Measurements from ENCODE around the gene SLC25A13.
A peak's percentile ranks its signal among the peaks of the same experiment; 100 is the strongest.

The SLC25A13 gene

GRCh38 chr7:96144260-96144526 is 177.7 kb downstream of the SLC25A13 start:
- Histone ChIP-seq H4K12ac (ENCODE audit: low read depth, low read length) (no peak overlapping the region), H3K27me3 (ENCODE audit: insufficient read depth, low read length) (no peaks in the 10 kb centered on the region), H3K14ac (ENCODE audit: low read length) (no peak overlapping the region), H3K9ac (ENCODE audit: low read length) (no peak overlapping the region), H3K18ac (ENCODE audit: low read length) (no peak overlapping the region), H3K4me2 (ENCODE audit: low read length) (no peak overlapping the region), H2BK5ac (ENCODE audit: low read depth, low read length, poor library complexity) (peak overlapping the region; percentile 44), H3K79me1 (ENCODE audit: low read length) (peaks cover 2% of the 10 kb centered on the region), H3K23ac (ENCODE audit: low read length) (no peak overlapping the region), H2BK120ac (ENCODE audit: insufficient read depth, low read length, poor library complexity) (no peak overlapping the region), H3K9me3 (ENCODE audit: insufficient read depth, low read depth, low read length) (no peaks in the 10 kb centered on the region), H3K4me3 (ENCODE audit: low read depth, low read length) (no peak overlapping the region), H4K8ac (ENCODE audit: low read depth, low read length) (no peak overlapping the region), H2AFZ (ENCODE audit: insufficient read depth, low read length, poor library complexity) (no peak overlapping the region), H4K91ac (ENCODE audit: low read depth, low read length) (no peak overlapping the region), H2BK12ac (ENCODE audit: low read length) (no peak overlapping the region), H3K4ac (ENCODE audit: low read depth, low read length) (no peak overlapping the region), H3K79me2 (ENCODE audit: control insufficient read depth, insufficient read depth, low read length, poor library complexity) (no peaks in the 10 kb centered on the region), H3K36me3 (ENCODE audit: control insufficient read depth in 1 of 2, insufficient read depth in 2 of 2, low read length in 2 of 2) (peaks cover 0 to 4% of the 10 kb centered on the region in 2 experiments), H3K4me1 (ENCODE audit: control insufficient read depth in 1 of 2, insufficient read depth in 2 of 2, low read length in 2 of 2) (no peaks in the 10 kb centered on the region), H2AK5ac (ENCODE audit: low read length) (no peak overlapping the region), H3K27ac (ENCODE audit: low read depth, low read length) (peak overlapping the region; percentile 61)
- no peak for DNase-seq
- no CpG with 5 or more reads among the region's 1 CpG for WGBS (ENCODE audit: extremely low coverage, insufficient coverage, insufficient read length)

DNA sequence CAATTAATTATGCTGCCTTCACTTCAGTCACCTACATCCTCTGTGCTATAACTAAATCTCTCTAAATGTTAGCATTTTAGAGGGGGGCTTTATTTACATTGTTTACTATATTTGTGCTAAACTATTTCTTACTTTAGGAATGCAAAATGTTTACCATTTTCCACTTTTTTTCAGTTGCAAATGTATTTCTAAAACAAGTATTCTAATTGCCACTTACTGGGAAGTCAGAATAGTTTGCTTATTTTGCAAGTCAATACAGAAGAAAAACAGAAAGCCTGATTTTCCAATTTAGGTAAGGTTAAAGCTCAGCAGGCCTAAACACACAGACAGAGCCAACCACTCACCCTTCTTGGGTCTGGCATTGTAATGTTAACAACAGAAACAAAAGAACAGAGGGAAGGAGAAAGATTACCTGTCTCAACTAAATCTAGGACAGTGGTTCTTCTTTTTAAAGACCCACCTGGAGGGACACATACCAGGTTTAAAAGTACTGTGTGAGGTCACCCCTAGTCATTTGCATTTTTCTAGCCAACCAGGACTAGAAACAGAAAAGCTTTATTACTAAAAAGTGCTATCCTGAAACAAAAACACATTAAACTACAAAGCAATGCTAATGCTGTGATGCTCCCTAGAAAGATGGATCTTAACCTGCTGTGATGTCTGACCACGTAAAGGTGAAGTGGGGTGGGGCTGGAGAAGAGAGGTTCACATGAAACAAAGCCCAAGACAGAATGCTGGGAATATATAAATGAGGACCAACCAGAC is 178.2 kb downstream of the SLC25A13 start:
- no peak overlapping the region for H2AFZ ChIP-seq (ENCODE audit: insufficient read depth, low read length, poor library complexity)
- H2BK120ac ChIP-seq (ENCODE audit: insufficient read depth, low read length, poor library complexity), result no peak overlapping the region
- no peak overlapping the region for H3K14ac ChIP-seq (ENCODE audit: low read length)
- H3K27ac ChIP-seq (ENCODE audit: low read depth, low read length), result peak overlapping the region; percentile 61
- no peak overlapping the region for H3K4me3 ChIP-seq (ENCODE audit: low read depth, low read length)
- H3K4me1 ChIP-seq (ENCODE audit: control insufficient read depth in 1 of 2, insufficient read depth in 2 of 2, low read length in 2 of 2), result no peaks in the 10 kb centered on the region
- H3K79me2 ChIP-seq (ENCODE audit: control insufficient read depth, insufficient read depth, low read length, poor library complexity), result no peaks in the 10 kb centered on the region
- no CpG with 5 or more reads among the region's 1 CpG for whole genome bisulfite sequencing (ENCODE audit: extremely low coverage, insufficient coverage, insufficient read length)
- peak overlapping the region; percentile 44 for H2BK5ac ChIP-seq (ENCODE audit: low read depth, low read length, poor library complexity)
- H3K9ac ChIP-seq (ENCODE audit: low read length), result no peak overlapping the region
- H4K8ac ChIP-seq (ENCODE audit: low read depth, low read length), result no peak overlapping the region
- no peak overlapping the region for H2BK12ac ChIP-seq (ENCODE audit: low read length)
- H3K23ac ChIP-seq (ENCODE audit: low read length), result no peak overlapping the region
- no peak overlapping the region for H3K18ac ChIP-seq (ENCODE audit: low read length)
- no peak overlapping the region for H4K12ac ChIP-seq (ENCODE audit: low read depth, low read length)
- peaks cover 0 to 4% of the 10 kb centered on the region in 2 experiments for H3K36me3 ChIP-seq (ENCODE audit: control insufficient read depth in 1 of 2, insufficient read depth in 2 of 2, low read length in 2 of 2)
- H3K79me1 ChIP-seq (ENCODE audit: low read length), result peaks cover 2% of the 10 kb centered on the region
- H3K27me3 ChIP-seq (ENCODE audit: insufficient read depth, low read length), result no peaks in the 10 kb centered on the region
- no peaks in the 10 kb centered on the region for H3K9me3 ChIP-seq (ENCODE audit: insufficient read depth, low read depth, low read length)
- H4K91ac ChIP-seq (ENCODE audit: low read depth, low read length), result no peak overlapping the region
- H3K4ac ChIP-seq (ENCODE audit: low read depth, low read length), result no peak overlapping the region
- no peak for DNase-seq
- H2AK5ac ChIP-seq (ENCODE audit: low read length), result no peak overlapping the region
- H3K4me2 ChIP-seq (ENCODE audit: low read length), result no peak overlapping the region

- no peak overlapping the region for H3K14ac ChIP-seq (ENCODE audit: low read length)
- H3K4me1 ChIP-seq (ENCODE audit: control insufficient read depth in 1 of 2, insufficient read depth in 2 of 2, low read length in 2 of 2), result peaks cover 3 to 7% of the 10 kb centered on the region in 2 experiments
- WGBS (ENCODE audit: extremely low coverage, insufficient coverage, insufficient read length), result no CpG with 5 or more reads among the region's 5 CpGs
- peak overlapping the region; percentile 72 for H2BK5ac ChIP-seq (ENCODE audit: low read depth, low read length, poor library complexity)
- no peaks in the 10 kb centered on the region for H3K27me3 ChIP-seq (ENCODE audit: insufficient read depth, low read length)
- H4K8ac ChIP-seq (ENCODE audit: low read depth, low read length), result no peak overlapping the region
- peak overlapping the region; percentile 88 for H4K91ac ChIP-seq (ENCODE audit: low read depth, low read length)
- no peak overlapping the region for H3K18ac ChIP-seq (ENCODE audit: low read length)
- H3K4me2 ChIP-seq (ENCODE audit: low read length), result no peak overlapping the region
- no peak for DNase-seq
- no peak overlapping the region for H3K23ac ChIP-seq (ENCODE audit: low read length)
- H3K4ac ChIP-seq (ENCODE audit: low read depth, low read length), result no peak overlapping the region
- no peaks in the 10 kb centered on the region for H3K79me2 ChIP-seq (ENCODE audit: control insufficient read depth, insufficient read depth, low read length, poor library complexity)
- H3K9ac ChIP-seq (ENCODE audit: low read length), result no peak overlapping the region
- H3K4me3 ChIP-seq (ENCODE audit: low read depth, low read length), result no peak overlapping the region
- no peak overlapping the region for H2AK5ac ChIP-seq (ENCODE audit: low read length)
- no peak overlapping the region for H2BK120ac ChIP-seq (ENCODE audit: insufficient read depth, low read length, poor library complexity)
- H4K12ac ChIP-seq (ENCODE audit: low read depth, low read length), result no peak overlapping the region
- no peaks in the 10 kb centered on the region for H3K9me3 ChIP-seq (ENCODE audit: insufficient read depth, low read depth, low read length)
- no peak overlapping the region for H2AFZ ChIP-seq (ENCODE audit: insufficient read depth, low read length, poor library complexity)
- H3K27ac ChIP-seq (ENCODE audit: low read depth, low read length), result peak overlapping the region; percentile 55
- peak overlapping the region; percentile 66 for H2BK12ac ChIP-seq (ENCODE audit: low read length)
- H3K36me3 ChIP-seq (ENCODE audit: control insufficient read depth in 1 of 2, insufficient read depth in 2 of 2, low read length in 2 of 2), result peaks cover 0 to 2% of the 10 kb centered on the region in 2 experiments
- peaks cover 2% of the 10 kb centered on the region for H3K79me1 ChIP-seq (ENCODE audit: low read length)
Observed at GRCh38 chr7:96136600-96137239, 185.2 kb downstream of the SLC25A13 start.

- Histone ChIP-seq H4K12ac (ENCODE audit: low read depth, low read length) (no peak overlapping the region), H2BK5ac (ENCODE audit: low read depth, low read length, poor library complexity) (no peak overlapping the region), H3K14ac (ENCODE audit: low read length) (no peak overlapping the region), H3K9ac (ENCODE audit: low read length) (no peak overlapping the region), H3K27ac (ENCODE audit: low read depth, low read length) (no peak overlapping the region), H3K4me2 (ENCODE audit: low read length) (no peak overlapping the region), H3K79me1 (ENCODE audit: low read length) (peaks cover 2% of the 10 kb centered on the region), H3K4ac (ENCODE audit: low read depth, low read length) (no peak overlapping the region), H3K79me2 (ENCODE audit: control insufficient read depth, insufficient read depth, low read length, poor library complexity) (no peaks in the 10 kb centered on the region), H3K36me3 (ENCODE audit: control insufficient read depth in 1 of 2, insufficient read depth in 2 of 2, low read length in 2 of 2) (peaks cover 2% of the 10 kb centered on the region in 2 experiments), H2AK5ac (ENCODE audit: low read length) (no peak overlapping the region), H3K27me3 (ENCODE audit: insufficient read depth, low read length) (no peaks in the 10 kb centered on the region), H4K8ac (ENCODE audit: low read depth, low read length) (no peak overlapping the region), H4K91ac (ENCODE audit: low read depth, low read length) (no peak overlapping the region), H3K4me1 (ENCODE audit: control insufficient read depth in 1 of 2, insufficient read depth in 2 of 2, low read length in 2 of 2) (peaks cover 5 to 7% of the 10 kb centered on the region in 2 experiments), H3K4me3 (ENCODE audit: low read depth, low read length) (no peak overlapping the region), H3K23ac (ENCODE audit: low read length) (no peak overlapping the region), H3K18ac (ENCODE audit: low read length) (no peak overlapping the region), H2AFZ (ENCODE audit: insufficient read depth, low read length, poor library complexity) (no peak overlapping the region), H3K9me3 (ENCODE audit: insufficient read depth, low read depth, low read length) (no peaks in the 10 kb centered on the region), H2BK120ac (ENCODE audit: insufficient read depth, low read length, poor library complexity) (no peak overlapping the region), H2BK12ac (ENCODE audit: low read length) (no peak overlapping the region)
- peak; percentile 41 to 80 for DNase-seq
- WGBS (ENCODE audit: extremely low coverage, insufficient coverage, insufficient read length), result no CpG with 5 or more reads among the region's 2 CpGs
Observed at GRCh38 chr7:96135241-96135640, 186.7 kb downstream of the SLC25A13 start.
